KMS-11 (cell line): ENCODE measurements around the gene PIGX.

ENCODE experiments used
- H2AFZ ChIP-seq: fragments of 200-600 bp; sonication (generic); 2 replicates; pipeline ENCODE4 v1.6.1; 2016; ENCODE audit warnings: antibody characterized with exemption, mixed run types, low read depth
- H3K27ac ChIP-seq: fragments of 200-600 bp; sonication (generic); 2 replicates; pipeline ENCODE4 v1.6.1; 2016; ENCODE audit warnings: mild to moderate bottlenecking, mixed run types
- H3K27me3 ChIP-seq: fragments of 200-600 bp; sonication (generic); 2 replicates; pipeline ENCODE4 v1.6.1; 2017; ENCODE audit warnings: mild to moderate bottlenecking, low read depth, mixed run types, moderate library complexity; ENCODE audit not compliant: insufficient read depth
- H3K36me3 ChIP-seq: fragments of 200-600 bp; sonication (generic); 2 replicates; pipeline ENCODE4 v1.6.1; 2017; ENCODE audit warnings: mild to moderate bottlenecking, mixed run types; ENCODE audit not compliant: insufficient read depth
- H3K4me1 ChIP-seq: fragments of 200-600 bp; sonication (generic); 2 replicates; pipeline ENCODE4 v1.6.1; 2016; ENCODE audit warnings: mild to moderate bottlenecking, low read depth, mixed run types; ENCODE audit not compliant: poor library complexity, severe bottlenecking
- H3K4me2 ChIP-seq: fragments of 200-600 bp; sonication (generic); 2 replicates; pipeline ENCODE4 v1.7.0; 2016; ENCODE audit warnings: mild to moderate bottlenecking, mixed run types
- H3K4me3 ChIP-seq: fragments of 200-600 bp; sonication (generic); IDR thresholded peaks from 2 replicates; pipeline ENCODE4 v1.6.1; 2017; ENCODE audit warnings: low read depth, low read length, mixed read lengths; ENCODE audit not compliant: insufficient read depth
- H3K79me2 ChIP-seq: fragments of 200-600 bp; sonication (generic); 2 replicates; pipeline ENCODE4 v1.6.1; 2016; ENCODE audit warnings: low read depth, mixed run types; ENCODE audit not compliant: insufficient read depth
- H3K9ac ChIP-seq: fragments of 200-600 bp; sonication (generic); 2 replicates; pipeline ENCODE4 v1.6.1; 2016; ENCODE audit warnings: mild to moderate bottlenecking, mixed run types
- H4K20me1 ChIP-seq: fragments of 200-600 bp; sonication (generic); 2 replicates; pipeline ENCODE4 v1.6.1; 2016; ENCODE audit warnings: mild to moderate bottlenecking, mixed run types; ENCODE audit not compliant: insufficient read depth
- TF ChIP-seq, protein P1 (sequence below): fragments of 200-600 bp; sonication (generic); conservative IDR thresholded peaks from 2 replicates; pipeline ENCODE4 v1.6.1; 2017; ENCODE audit warnings: low read depth, mild to moderate bottlenecking, antibody characterized with exemption, low read length, moderate library complexity, mixed read lengths

The PIGX gene

DNA sequence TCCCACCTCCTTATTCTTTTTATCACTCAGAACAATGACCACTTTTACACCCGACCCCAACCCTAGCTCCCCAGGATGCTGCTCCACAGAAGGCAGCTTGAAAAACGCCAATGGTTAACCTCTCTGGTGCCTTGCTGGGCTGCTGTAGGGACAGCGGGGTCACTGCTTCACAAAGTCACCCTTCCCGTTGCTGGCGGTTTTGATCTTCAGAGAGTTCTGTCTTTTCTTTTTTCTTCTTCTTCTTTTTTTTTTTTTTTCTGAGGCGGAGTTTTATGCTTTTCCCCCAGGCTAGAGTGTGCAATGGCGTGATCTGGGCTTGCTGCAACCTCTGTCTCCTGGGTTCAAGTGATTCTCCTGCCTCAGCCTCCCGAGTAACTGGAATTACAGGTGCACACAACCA is 20.8 kb upstream of the PIGX start:
- Histone ChIP-seq H2AFZ (no peak overlapping the region), H4K20me1 (no peaks in the 10 kb centered on the region), H3K9ac (no peak overlapping the region), H3K36me3 (no peaks in the 10 kb centered on the region), H3K4me2 (no peak overlapping the region), H3K4me1 (no peaks in the 10 kb centered on the region), H3K4me3 (no peak overlapping the region), H3K79me2 (no peaks in the 10 kb centered on the region), H3K27me3 (no peaks in the 10 kb centered on the region), H3K27ac (no peak overlapping the region)
- TF ChIP-seq, protein P1, sequence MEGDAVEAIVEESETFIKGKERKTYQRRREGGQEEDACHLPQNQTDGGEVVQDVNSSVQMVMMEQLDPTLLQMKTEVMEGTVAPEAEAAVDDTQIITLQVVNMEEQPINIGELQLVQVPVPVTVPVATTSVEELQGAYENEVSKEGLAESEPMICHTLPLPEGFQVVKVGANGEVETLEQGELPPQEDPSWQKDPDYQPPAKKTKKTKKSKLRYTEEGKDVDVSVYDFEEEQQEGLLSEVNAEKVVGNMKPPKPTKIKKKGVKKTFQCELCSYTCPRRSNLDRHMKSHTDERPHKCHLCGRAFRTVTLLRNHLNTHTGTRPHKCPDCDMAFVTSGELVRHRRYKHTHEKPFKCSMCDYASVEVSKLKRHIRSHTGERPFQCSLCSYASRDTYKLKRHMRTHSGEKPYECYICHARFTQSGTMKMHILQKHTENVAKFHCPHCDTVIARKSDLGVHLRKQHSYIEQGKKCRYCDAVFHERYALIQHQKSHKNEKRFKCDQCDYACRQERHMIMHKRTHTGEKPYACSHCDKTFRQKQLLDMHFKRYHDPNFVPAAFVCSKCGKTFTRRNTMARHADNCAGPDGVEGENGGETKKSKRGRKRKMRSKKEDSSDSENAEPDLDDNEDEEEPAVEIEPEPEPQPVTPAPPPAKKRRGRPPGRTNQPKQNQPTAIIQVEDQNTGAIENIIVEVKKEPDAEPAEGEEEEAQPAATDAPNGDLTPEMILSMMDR, result no peak

- H3K9ac ChIP-seq, result no peak overlapping the region
- no peaks in the 10 kb centered on the region for H3K36me3 ChIP-seq
- no peak overlapping the region for H3K27ac ChIP-seq
- no peaks in the 10 kb centered on the region for H3K4me1 ChIP-seq
- no peak overlapping the region for H3K4me3 ChIP-seq
- no peaks in the 10 kb centered on the region for H4K20me1 ChIP-seq
- H3K4me2 ChIP-seq, result no peak overlapping the region
- H3K79me2 ChIP-seq, result no peaks in the 10 kb centered on the region
- TF ChIP-seq, protein P1, result no peak
- H2AFZ ChIP-seq, result no peak overlapping the region
- H3K27me3 ChIP-seq, result no peaks in the 10 kb centered on the region
Measured at GRCh38 chr3:196694202-196694638, 18.0 kb upstream of the PIGX start.

DNA sequence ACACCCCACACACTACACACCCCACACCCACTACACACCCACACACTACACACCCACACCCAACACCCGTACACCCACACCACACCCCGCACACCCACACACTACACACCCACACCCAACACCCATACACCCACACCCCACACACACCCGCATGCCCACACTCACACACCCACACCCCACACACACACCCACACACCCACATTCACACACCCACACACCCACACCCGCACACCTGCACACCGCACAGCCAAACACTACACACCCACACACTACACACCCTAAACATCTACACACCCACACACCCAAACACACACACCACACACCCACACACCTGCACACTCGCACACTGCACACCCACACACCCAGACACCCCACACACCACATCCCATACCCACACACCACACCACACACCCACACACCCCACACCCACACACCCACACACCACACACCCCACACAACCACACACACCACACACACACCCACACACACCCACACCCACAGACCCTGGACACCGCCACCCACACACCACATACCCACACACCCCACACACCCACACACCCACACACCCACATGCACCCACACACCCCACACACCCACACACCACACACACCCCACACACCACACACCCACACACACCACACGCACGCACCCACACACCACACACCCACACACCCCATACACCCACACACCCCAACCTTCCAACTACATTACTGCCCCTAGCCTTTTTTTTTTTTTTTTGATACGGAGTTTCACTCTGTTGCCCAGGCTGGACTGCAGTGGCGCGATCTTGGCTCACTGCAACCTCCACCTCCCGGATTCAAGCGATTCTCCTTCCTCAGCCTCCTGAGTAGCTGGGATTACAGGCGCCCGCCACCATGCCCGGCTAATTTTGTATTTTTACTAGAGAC is 17.0 kb upstream of the PIGX start:
- Histone ChIP-seq H3K36me3 (no peaks in the 10 kb centered on the region), H3K4me3 (no peak overlapping the region), H3K4me1 (no peaks in the 10 kb centered on the region), H3K9ac (no peak overlapping the region), H2AFZ (no peak overlapping the region), H3K27ac (no peak overlapping the region), H3K27me3 (no peaks in the 10 kb centered on the region), H4K20me1 (no peaks in the 10 kb centered on the region), H3K79me2 (no peaks in the 10 kb centered on the region), H3K4me2 (no peak overlapping the region)
- TF ChIP-seq, protein P1, result no peak

DNA sequence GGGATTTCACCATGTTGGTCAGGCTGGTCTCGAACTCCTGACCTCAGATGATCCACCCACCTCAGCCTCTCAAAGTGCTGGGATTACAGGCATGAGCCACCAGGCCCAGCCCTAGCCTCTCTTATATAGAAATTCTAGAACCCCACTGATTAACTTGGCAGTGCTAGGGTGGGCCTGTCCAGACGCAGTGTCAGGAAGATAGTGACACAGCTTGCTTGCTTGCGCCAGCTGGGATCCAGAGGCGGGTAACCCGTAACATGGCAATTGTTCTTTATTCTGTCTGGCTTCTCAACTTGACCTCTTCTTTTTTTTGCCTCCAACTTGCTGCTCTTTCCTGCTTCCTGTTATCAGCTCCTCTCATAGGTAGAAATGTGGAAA is 16.3 kb upstream of the PIGX start:
- no peak overlapping the region for H3K4me3 ChIP-seq
- no peaks in the 10 kb centered on the region for H3K36me3 ChIP-seq
- H3K4me1 ChIP-seq, result no peaks in the 10 kb centered on the region
- H3K4me2 ChIP-seq, result no peak overlapping the region
- H3K9ac ChIP-seq, result no peak overlapping the region
- H4K20me1 ChIP-seq, result no peaks in the 10 kb centered on the region
- no peaks in the 10 kb centered on the region for H3K79me2 ChIP-seq
- no peaks in the 10 kb centered on the region for H3K27me3 ChIP-seq
- no peak overlapping the region for H2AFZ ChIP-seq
- TF ChIP-seq, protein P1, result no peak
- H3K27ac ChIP-seq, result no peak overlapping the region
